ENCODE results near the gene VAT1. TPM values are rescaled to one million over a fixed set of nuclear protein-coding genes. Genes with fewer than 3 reads are reported as not detected.

Gene VAT1
- total and polyA plus RNA-seq, 2 of the 13 experiments (the other 11 are each of a cell fraction or from before 2014, with no cell fraction given), result 143 to 205 TPM

DNA sequence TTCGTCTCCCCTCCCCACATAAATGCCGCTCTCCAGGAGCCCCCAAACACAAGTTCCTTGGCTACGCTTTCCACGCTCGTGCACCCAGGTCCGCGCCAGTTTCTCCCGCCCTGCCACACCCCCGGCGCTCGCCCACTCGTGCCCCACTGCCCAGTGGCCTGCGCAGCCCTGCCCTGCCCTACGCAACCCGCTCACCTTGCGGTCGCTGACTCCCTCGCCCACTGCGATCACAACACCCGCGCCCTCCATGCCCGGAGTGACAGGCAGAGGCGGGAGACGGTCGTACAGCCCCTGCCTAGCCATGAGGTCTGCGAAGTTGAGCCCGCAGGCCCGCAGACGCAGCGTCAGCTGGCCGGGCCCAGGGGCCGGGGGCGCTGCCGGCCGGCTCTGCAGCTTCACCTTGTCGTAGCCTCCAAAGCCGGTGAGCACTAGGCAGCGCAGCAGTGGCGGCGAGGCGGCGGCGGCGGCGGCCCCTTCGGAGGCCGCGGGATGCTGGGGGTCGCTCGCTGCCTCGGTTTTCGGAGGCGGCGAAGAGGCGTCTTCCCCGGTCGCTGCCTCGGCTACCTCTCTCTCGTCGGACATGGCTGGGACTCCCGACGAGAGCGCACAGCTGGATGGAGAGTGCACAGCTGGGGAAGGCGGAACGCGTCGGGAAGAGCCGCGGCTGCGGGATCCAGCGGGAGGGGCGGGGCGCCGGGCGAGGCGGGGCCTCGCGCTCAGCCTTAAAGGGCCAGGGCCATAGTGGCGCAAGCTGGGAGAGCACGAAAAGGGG, at the start of gene VAT1 (continued):
- TF ChIP-seq, protein P1, sequence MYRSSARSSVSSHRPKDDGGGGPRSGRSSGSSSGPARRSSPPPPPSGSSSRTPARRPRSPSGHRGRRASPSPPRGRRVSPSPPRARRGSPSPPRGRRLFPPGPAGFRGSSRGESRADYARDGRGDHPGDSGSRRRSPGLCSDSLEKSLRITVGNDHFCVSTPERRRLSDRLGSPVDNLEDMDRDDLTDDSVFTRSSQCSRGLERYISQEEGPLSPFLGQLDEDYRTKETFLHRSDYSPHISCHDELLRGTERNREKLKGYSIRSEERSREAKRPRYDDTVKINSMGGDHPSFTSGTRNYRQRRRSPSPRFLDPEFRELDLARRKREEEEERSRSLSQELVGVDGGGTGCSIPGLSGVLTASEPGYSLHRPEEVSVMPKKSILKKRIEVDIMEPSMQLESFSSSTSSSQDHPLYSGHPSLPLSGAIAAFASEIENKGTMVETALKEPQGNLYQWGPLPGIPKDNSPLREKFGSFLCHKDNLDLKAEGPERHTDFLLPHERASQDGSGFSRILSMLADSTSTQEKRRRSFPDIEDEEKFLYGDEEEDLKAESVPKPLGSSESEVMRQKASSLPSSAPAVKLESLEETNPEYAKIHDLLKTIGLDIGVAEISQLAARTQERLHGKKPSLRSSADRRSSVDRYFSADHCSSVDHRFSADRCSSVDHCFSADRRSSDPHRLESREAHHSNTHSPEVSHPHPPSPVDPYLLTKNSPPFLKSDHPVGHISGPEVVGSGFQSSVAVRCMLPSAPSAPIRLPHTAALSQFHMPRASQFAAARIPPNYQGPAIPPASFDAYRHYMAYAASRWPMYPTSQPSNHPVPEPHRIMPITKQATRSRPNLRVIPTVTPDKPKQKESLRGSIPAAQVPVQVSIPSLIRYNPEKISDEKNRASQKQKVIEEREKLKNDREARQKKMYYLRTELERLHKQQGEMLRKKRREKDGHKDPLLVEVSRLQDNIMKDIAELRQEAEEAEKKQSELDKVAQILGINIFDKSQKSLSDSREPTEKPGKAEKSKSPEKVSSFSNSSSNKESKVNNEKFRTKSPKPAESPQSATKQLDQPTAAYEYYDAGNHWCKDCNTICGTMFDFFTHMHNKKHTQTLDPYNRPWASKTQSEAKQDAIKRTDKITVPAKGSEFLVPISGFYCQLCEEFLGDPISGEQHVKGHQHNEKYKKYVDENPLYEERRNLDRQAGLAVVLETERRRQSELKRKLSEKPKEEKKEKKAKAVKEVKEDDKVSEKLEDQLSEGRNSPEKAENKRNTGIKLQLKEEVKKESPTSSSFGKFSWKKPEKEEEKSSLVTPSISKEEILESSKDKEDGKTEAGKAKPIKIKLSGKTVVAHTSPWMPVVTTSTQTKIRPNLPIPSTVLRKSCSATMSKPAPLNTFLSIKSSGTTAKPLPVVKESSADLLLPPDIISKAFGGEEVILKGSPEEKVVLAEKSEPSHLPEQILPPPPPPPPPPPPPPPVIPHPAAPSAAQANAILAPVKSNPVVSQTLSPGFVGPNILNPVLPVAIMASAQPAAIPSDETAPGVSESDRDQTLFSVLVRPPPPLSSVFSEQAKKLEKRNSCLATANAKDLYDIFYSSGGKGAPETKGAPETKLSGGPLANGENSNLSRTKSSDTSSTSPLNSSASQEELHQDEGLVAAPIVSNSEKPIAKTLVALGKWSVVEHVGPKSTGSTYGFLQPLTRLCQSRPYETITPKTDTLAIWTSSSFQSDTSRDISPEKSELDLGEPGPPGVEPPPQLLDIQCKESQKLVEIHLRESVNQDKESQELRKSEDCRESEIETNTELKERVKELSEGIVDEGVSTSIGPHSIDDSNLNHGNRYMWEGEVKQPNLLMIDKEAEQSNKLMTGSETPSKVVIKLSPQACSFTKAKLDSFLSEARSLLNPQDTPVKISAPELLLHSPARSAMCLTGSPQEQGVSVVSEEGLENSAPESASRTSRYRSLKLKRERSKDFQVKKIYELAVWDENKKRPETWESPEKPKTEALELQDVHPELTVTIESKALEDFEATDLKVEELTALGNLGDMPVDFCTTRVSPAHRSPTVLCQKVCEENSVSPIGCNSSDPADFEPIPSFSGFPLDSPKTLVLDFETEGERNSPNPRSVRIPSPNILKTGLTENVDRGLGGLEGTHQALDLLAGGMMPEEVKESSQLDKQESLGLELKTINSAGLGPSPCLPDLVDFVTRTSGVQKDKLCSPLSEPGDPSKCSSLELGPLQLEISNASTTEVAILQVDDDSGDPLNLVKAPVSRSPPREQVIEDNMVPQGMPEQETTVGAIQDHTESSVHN (CRISPR knock-in tag; IDR thresholded peaks at IDR 0.05), result peak; percentile 98
- TF ChIP-seq ZNF547 (CRISPR knock-in tag; IDR thresholded peaks at IDR 0.05) (peak; percentile 79), ATF2 (CRISPR knock-in tag; IDR thresholded peaks at IDR 0.05) (peak; percentile 59), REXO4 (CRISPR knock-in tag; IDR thresholded peaks at IDR 0.05; ENCODE audit: borderline replicate concordance) (no peak), RAD21 (CRISPR knock-in tag; IDR thresholded peaks at IDR 0.05) (peak; percentile 45), NR2C2 (CRISPR knock-in tag; IDR thresholded peaks at IDR 0.05; ENCODE audit: borderline replicate concordance) (0 out of 2 replicates have a peak, but pooled peaks have one; percentile 34), KLF13 (CRISPR knock-in tag; IDR thresholded peaks at IDR 0.05) (no peak), ZSCAN9 (CRISPR knock-in tag; IDR thresholded peaks at IDR 0.05; ENCODE audit: borderline replicate concordance) (peak; percentile 46; the same call in 1 of the 2 replicates), HOXA7 (CRISPR knock-in tag; IDR thresholded peaks at IDR 0.05) (no peak), CREB3 (CRISPR knock-in tag; IDR thresholded peaks at IDR 0.05) (peak; percentile 93), MAF1 (CRISPR knock-in tag; IDR thresholded peaks at IDR 0.05; ENCODE audit: borderline replicate concordance) (no peak; the same call in 1 of the 2 replicates), ZNF282 (IDR thresholded peaks at IDR 0.05; ENCODE audit: partially characterized antibody) (no peak)
- TF ChIP-seq, protein P2, sequence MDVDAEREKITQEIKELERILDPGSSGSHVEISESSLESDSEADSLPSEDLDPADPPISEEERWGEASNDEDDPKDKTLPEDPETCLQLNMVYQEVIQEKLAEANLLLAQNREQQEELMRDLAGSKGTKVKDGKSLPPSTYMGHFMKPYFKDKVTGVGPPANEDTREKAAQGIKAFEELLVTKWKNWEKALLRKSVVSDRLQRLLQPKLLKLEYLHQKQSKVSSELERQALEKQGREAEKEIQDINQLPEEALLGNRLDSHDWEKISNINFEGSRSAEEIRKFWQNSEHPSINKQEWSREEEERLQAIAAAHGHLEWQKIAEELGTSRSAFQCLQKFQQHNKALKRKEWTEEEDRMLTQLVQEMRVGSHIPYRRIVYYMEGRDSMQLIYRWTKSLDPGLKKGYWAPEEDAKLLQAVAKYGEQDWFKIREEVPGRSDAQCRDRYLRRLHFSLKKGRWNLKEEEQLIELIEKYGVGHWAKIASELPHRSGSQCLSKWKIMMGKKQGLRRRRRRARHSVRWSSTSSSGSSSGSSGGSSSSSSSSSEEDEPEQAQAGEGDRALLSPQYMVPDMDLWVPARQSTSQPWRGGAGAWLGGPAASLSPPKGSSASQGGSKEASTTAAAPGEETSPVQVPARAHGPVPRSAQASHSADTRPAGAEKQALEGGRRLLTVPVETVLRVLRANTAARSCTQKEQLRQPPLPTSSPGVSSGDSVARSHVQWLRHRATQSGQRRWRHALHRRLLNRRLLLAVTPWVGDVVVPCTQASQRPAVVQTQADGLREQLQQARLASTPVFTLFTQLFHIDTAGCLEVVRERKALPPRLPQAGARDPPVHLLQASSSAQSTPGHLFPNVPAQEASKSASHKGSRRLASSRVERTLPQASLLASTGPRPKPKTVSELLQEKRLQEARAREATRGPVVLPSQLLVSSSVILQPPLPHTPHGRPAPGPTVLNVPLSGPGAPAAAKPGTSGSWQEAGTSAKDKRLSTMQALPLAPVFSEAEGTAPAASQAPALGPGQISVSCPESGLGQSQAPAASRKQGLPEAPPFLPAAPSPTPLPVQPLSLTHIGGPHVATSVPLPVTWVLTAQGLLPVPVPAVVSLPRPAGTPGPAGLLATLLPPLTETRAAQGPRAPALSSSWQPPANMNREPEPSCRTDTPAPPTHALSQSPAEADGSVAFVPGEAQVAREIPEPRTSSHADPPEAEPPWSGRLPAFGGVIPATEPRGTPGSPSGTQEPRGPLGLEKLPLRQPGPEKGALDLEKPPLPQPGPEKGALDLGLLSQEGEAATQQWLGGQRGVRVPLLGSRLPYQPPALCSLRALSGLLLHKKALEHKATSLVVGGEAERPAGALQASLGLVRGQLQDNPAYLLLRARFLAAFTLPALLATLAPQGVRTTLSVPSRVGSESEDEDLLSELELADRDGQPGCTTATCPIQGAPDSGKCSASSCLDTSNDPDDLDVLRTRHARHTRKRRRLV (CRISPR knock-in tag; IDR thresholded peaks at IDR 0.05), result peak; percentile 47; the same call in 1 of the 2 replicates
